ENCODE measurements around the gene KRTAP21-3.

DNA sequence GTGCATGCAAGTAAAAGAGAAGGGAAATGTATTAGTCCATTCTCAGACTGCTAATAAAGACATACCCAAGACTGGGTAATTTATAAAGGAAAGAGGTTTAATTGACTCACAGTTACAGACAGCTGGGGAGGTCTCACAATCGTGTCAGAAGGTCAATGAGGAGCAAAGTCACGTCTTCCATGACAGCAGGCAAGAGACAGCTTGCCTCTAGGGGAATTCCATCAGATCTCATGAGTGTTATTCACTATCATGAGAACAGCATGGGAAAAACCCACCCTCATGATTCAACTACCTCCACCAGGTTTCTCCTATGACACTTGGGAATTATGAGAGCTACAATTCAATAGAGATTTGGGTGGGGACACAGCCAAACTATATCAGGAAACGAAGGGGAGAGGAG is 8.1 kb downstream of the KRTAP21-3 start:
- TF ChIP-seq, protein P1, sequence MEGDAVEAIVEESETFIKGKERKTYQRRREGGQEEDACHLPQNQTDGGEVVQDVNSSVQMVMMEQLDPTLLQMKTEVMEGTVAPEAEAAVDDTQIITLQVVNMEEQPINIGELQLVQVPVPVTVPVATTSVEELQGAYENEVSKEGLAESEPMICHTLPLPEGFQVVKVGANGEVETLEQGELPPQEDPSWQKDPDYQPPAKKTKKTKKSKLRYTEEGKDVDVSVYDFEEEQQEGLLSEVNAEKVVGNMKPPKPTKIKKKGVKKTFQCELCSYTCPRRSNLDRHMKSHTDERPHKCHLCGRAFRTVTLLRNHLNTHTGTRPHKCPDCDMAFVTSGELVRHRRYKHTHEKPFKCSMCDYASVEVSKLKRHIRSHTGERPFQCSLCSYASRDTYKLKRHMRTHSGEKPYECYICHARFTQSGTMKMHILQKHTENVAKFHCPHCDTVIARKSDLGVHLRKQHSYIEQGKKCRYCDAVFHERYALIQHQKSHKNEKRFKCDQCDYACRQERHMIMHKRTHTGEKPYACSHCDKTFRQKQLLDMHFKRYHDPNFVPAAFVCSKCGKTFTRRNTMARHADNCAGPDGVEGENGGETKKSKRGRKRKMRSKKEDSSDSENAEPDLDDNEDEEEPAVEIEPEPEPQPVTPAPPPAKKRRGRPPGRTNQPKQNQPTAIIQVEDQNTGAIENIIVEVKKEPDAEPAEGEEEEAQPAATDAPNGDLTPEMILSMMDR (IDR thresholded peaks at IDR 0.05): no peak
- TF ChIP-seq POLR2A (IDR thresholded peaks at IDR 0.05) (no peak), EP300 (IDR thresholded peaks at IDR 0.05) (no peak)

Measured in tibial nerve (tissue), 4 donors.